Measurements from ENCODE around the gene APOBEC3B. TPM values are rescaled to one million over a fixed set of nuclear protein-coding genes. Genes with fewer than 3 reads are reported as not detected.
"Not testable (repeated sequence)": the region's sequence is repeated elsewhere in the genome, so short reads cannot be mapped to it uniquely, and the experiment has no call there.

APOBEC3B gene
- total RNA-seq (2014; rRNA removed; shearing (Covaris generic)) = 4.9 and 8.7 TPM in 2 replicates

GRCh38 chr22:38981992-38982927 is at the start of gene APOBEC3B:
Gene APOBEC3B (plus strand): TSS chr22:38982347. CDS start chr22:38982454, 107 bp downstream.
- DNase-seq (ENCODE audit: low spot score) = peak; percentile 94

DNA sequence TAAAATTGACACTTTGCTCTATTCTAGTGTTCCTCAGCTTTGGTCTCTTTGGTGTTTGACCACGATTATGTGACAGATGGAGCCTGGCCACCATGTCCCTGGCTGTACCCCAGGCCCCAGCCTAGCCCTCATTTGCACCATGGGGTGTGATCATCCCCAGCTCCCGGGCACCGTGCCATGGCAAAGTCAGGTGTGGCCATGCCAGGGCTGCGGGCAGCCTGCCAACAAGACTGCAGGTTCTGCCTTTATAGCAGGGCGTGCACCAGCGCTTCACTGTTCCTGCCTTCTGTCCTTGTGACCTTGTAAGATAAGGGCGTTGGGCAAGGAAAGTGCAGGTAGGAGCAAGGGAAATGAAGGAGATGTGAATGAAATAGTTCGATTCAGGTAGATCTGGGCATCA is 47.1 kb upstream of the APOBEC3B start:
- peak; percentile 14 for DNase-seq (ENCODE audit: low spot score)

DNA sequence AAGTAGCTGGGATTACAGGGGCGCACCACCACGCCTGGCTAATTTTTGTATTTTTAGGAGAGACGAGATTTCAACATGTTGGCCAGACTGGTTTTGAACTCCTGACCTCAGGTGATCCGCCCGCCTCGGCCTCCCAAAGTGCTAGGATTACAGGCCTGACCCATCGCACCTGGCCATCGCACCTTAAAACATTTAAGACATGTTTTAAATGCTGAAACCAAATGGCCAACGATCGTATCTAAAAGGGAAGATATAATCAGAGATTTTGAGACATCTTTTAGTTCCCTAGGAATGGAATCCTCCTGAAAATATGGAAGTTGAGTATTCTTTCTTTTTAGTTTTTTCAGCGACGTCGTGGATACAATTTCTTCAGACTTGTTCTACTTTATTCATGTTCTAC is 46.5 kb upstream of the APOBEC3B start:
- no peak for DNase-seq (ENCODE audit: low spot score)

DNA sequence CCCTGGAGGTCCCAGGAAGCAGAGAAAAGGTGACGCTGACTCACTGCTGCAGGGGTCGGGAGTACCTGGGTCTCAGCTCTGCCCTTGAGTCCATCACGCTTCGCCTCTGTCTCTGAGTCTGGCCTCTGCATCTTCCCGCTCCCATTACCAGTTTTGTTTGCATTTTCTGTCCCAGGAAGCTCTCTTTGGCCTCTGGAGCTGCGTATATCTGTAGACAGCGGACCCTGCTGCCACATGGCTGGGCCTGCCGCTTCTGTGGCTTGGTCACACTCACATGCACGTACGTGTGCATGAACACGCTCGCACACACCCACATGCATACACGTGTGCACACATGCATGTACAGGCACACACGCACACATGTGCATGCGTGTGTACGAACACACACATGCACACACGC is 45.6 kb upstream of the APOBEC3B start:
- no peak for DNase-seq (ENCODE audit: low spot score)

GRCh38 chr22:38937036-38937435 is 45.1 kb upstream of the APOBEC3B start:
- no peak for DNase-seq (ENCODE audit: low spot score)

DNA sequence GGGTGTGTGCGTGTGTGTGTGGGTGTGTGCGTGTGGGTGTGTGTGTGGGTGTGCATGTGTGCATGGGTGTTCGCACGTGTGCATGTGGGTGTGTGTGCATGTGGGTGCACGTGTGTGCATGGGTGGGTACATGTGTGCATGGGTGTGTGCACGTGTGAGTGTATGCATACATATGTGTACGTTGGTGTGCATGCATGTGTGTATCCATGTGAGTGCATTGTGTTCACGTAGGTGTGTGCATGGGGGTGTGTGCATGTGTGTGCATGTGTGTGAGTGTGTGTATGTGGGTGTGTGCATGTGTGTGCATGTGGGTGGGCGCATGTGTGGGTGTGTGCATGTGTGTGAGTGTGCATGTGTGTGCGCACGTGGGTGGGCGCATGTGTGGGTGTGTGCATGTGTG is 44.6 kb upstream of the APOBEC3B start:
- no peak for DNase-seq (ENCODE audit: low spot score)

DNA sequence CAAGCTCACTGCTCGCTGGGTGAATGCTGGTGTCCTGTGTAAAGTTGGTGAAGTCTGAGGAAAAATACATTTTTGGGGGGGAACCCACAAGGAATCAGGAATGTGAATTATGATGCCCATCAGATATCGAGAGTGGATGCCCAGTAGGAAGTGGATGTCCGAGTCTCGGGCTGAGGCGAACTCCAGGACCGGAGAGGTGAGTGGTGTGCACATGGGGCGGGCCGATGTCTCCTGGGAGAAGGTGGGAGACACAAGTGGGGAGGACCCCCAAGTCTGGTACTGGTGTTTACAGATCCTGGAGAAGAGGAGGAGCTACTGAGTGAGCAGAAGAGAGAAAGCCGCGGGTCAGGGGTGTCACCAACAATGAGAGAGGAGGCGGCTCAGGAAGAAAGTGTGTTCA is 43.9 kb upstream of the APOBEC3B start:
- DNase-seq (ENCODE audit: low spot score) = no peak

DNA sequence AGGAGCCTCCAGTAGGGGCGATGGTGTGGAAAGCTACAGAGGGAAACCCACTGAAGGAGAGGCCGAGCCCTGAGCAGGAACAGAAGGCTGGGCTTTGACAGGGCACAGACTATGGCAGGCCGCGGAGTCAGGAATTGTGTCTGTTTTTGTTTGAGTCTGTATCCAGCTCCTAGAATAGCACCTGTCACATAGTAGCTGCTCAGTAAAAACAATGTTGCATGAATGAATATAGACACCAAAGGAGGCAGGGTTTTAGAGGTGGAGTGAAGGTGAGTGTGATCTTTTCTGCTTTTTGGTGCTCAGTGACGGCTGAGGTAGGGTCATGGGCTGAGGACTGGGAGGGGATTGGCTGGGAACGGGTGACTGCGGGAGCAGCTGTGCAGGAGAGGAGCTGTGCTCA is 43.2 kb upstream of the APOBEC3B start:
- no peak for DNase-seq (ENCODE audit: low spot score)

DNA sequence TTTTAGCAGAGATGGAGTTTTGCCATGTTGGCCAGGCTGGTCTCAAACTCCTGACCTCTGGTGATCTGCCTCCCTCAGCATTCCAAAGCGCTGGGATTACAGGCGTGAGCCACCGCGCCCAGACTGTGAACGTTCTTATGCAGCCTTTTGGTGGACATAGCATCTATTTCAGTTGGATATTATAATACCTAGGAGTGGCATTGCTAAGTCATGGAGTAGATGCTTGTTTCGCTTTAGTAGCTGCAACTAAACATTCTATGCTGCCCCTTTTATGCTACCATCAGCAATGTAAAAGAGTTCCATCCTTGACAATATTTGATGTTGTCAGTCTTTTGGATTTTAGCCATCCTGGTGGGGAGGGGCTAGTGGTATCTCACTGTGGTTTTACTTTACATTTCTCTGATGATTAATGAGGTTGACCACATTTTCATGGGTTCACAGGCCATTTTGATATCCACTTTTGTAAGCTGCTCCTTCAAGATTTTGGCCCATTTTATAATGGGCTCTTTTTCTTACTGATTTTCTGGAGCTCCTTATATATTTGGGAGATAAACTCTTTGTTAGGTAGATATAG is 41.2 kb upstream of the APOBEC3B start:
- no peak for DNase-seq (ENCODE audit: low spot score)

DNA sequence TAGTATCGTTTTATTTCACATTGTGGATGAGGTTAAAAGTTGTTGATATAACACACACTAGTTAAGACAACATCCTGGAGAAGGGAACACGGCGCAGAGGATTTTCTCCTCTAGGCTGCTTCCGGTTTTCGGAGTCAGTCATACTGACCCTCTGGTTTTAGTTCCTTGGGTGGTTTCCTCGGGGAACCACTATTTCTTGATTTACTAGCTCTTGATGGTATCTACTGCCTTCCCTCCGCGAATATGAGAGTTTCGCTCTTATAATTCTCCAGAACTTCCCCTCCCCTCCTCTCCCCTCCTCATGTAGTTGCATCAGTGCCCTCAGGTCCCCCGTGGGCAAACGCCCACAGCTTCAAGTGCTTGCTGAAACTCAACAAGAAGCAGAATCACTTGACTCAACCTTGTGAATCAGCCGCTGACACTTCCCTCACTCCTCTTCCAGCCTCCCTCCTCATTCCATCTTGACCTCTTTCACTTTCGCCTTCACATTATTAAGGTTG is 40.6 kb upstream of the APOBEC3B start:
- DNase-seq (ENCODE audit: low spot score) = no peak

- no peak for DNase-seq (ENCODE audit: low spot score)
Measured at GRCh38 chr22:38942702-38943101, 39.4 kb upstream of the APOBEC3B start.

DNA sequence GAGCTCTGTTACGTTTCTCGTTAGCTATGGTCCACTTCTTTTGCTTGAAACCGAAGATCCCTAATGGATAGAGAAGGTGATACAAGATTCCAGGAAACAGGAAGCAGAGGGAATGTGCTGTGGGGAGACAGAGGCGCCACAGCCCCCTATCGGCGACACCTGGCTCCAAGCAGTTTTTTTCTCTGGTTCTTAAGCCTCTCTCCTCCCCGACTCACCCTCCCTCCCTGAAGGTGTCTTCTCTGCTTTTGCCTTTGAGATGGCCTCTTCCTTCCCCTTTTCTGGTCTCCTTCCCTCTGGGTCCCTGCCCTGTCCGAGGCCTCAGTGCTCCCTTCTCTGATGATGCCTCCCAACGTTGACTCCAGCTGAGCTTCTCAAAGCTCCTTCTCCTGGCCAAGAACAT is 38.9 kb upstream of the APOBEC3B start:
- no peak for DNase-seq (ENCODE audit: low spot score)

GRCh38 chr22:38943882-38944281 is 38.3 kb upstream of the APOBEC3B start:
- DNase-seq (ENCODE audit: low spot score) = no peak

DNA sequence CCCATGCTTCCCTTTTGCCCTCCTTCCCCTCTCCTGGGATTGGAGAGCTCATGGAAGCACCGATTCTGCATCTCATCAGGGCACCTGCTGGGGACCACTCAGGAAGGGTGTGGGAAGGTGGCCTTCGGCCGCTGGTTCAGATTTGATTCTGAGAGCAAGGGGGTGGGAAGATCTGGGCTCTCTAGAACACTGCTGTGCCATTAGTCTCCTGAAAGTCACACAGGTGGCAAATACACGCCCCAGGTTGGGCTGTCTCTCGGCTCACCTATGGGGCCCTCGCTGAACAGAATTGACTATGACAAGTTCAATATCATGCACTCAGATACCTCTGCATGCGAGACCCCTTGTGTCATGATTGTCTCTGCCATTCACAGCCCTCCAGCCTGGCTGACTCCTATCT is 37.5 kb upstream of the APOBEC3B start:
- DNase-seq (ENCODE audit: low spot score) = no peak

DNA sequence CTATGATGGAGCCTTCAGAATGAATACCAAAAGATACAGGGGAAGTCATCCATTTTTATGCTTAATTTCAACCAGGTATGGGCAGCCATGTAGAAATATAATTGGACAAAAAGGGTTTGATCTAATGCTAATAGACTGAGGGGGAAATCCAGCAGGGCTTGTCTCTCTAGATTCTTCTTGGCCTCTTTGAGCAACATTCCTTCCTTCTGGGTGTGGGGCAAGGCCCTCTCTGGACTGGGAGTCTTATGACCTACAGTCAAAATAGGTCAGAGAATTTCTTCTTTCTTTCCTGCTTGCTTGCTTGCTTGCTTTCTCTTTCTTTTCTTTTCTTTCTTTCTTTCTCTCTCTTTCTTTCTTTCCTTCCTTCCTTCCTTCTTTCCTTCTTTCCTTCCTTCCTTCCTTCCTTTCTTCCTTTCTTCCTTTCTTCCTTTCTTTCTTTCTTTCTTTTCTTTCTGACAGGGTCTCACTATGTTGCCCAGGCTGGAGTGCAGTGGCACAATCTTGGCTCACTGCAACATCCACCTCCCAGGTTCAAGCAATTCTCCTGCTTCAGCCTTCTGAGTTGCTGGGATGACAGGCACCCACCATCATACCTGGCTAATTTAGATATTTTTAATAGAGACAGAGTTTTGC is 36.3 kb upstream of the APOBEC3B start:
- not testable (repeated sequence) for DNase-seq (ENCODE audit: low spot score)

GRCh38 chr22:38946771-38947170 is 35.4 kb upstream of the APOBEC3B start:
- no peak for DNase-seq (ENCODE audit: low spot score)

DNA sequence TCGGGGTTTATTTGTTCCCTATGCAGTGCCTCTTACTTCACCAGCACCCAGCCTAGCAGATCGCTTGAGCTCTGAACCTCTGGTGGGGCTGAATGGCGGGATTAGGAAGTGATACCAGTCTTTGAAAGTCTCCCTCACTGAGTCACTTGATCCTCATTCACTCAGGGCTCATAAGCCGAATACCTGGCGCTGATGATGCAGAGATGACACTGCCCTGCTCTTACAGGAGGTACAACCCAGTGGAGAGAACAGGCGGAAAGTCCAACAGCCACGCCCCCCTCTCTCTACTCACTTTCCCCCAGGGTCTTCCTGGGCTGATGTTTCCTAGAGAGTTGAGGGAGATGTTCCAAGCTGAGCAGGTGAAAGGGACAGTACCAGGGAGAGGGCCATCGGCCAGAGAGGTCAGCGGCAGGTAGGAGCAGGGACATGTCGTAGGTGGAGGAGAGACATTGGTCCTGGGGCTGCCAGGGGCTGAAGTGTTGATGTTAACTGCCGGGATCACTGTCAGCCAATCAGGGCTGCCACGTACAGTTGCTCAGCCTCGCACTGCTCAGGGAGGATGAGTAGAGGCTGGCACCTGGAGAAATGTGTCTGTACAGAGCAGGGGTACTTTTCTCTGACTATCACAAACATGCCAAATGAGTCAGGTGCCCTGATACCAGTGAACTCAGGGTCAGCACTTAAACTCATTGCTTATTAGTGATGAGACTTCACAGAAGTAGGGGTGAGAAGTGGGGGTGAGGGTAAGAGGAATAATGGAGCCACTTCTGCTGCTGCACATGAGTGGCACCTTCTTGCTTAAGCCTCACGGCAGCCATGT is 34.6 kb upstream of the APOBEC3B start:
- DNase-seq (ENCODE audit: low spot score) = no peak

DNA sequence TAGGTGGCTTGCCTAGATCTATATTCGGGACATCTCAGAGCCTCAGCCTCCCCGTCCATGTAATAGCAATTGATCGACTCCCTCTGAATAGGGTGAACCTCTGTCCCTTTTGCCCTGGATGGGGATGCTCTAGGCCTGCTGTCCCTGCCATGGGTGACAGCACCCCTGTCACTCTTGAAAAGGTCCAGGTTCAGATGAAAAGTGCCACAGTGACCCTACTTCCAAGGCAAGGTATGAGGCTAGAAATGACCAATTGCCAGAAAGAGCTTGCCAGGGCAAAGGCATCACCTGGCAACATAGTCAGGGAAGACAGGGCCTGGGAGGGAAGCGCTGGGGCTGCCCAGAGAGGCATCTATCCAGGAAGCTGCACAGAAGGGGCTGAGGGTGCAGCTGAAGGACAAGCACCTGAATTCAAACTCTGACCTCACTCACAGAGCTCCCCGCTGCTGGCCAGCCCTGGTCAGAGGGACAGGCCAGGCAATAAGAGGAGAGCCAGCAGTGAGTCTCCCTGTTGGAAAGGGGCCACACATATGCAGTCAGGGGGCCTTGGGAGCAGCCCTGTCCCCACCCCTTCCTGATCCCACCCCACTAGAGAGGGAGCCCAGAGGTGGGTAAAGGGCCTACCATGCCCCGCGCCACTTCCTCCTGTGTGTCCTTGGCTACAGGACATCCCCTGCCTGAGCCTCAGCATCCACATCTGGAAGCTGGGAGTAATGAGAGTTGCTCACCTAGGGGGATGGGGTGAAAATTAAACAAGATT is 33.8 kb upstream of the APOBEC3B start:
- no peak for DNase-seq (ENCODE audit: low spot score)

DNA sequence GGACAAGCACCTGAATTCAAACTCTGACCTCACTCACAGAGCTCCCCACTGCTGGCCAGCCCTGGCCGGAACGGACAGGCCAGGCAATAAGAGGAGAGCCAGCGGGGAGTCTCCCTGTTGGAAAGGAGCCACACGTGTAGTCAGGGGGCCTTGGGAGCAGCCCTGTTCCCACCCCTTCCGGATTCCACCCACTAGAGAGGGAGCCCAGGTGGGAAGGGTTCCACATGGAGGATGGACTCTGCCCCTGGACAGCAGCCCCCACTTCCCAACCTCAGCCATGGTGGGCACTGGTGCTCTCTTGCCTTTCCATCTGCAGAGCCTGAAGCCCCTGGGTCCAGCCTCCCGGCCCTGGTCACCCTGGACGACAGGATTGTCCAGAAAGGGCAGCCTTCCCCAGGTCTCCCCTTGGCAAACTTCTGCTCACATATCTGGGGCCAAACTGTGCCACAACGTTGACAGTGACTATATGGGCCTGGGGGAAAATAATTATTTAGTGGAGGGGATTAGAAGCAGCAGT is 32.2 kb upstream of the APOBEC3B start:
- no peak for DNase-seq (ENCODE audit: low spot score)

DNA sequence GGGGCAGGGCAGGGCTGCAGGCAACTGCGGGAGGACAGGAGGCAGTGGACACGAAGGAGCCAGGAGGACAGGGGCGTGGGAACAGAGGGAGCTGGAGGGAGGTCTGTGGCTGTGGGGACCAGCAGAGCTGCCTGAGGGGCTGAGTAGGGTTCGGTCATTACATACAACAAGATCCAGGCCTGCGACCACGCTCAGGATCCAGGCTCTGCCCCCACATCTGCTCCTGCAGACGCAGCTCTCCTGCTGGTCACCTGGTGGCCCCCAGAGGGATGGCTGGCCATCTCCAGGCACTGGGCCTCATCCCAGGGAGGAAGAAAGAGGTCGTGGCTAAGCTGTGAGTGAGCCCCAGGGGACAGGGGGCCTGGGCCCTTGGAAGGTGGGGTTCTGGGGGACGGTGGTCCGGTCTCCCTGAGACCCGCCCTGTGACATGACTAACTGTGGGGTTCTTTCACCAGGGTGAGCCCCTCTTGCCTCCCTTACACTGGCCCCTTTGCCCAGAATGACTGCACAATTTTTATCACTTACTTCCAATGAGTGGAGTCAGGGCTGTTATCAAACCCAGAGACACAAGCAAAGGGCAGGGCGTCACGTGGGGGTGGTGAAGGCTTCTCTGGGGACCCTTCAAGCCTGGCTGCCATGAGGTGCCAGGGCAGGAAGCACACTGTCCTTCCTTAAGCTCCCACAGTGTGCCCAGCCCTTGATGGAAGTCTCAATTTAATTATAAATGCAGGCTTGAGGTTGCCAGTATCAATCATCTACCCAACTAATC is 31.4 kb upstream of the APOBEC3B start:
- DNase-seq (ENCODE audit: low spot score) = no peak

All from A172 (cell line).